Measurements from ENCODE around the gene ANO4.
"Not testable (repeated sequence)": the region's sequence is repeated elsewhere in the genome, so short reads cannot be mapped to it uniquely, and the experiment has no call there.

ANO4 gene

DNA sequence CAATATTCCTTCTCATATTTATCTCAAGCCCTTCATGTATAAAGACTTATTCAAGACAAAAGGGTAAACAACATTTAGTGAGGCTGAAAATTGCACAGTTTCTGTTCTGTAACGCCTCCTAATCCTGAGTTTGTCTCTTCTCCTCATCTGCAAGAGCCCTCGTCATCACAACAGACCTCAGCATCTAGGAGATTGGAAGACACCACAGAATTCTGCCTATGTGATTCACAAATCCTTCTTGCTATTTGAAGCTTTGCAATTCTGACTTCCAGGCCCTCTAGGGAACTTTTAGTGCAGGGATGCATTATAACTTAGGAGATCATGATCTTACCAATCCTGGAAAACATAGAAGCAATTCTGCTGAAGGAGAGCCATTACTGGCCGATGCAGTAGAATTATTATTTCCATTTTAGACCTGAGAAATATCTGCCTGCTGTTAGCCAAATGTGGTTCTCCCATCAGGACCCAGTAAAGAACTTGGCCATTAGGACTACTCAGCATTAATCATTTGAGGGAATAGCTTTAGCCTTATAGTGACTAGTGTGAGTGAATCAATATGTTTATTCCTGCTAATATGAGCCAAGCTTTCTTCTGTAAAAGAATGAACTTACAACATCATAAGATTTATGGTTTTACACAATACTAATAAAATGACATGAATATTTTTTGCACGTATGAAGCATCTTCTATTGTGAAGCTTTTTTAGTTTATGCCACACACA lies 119.5 kb downstream of the ANO4 start:
- H3K4me3 ChIP-seq: no peak overlapping the region
- DNase-seq (ENCODE audit: low spot score): no peak
- TF ChIP-seq, protein P1, sequence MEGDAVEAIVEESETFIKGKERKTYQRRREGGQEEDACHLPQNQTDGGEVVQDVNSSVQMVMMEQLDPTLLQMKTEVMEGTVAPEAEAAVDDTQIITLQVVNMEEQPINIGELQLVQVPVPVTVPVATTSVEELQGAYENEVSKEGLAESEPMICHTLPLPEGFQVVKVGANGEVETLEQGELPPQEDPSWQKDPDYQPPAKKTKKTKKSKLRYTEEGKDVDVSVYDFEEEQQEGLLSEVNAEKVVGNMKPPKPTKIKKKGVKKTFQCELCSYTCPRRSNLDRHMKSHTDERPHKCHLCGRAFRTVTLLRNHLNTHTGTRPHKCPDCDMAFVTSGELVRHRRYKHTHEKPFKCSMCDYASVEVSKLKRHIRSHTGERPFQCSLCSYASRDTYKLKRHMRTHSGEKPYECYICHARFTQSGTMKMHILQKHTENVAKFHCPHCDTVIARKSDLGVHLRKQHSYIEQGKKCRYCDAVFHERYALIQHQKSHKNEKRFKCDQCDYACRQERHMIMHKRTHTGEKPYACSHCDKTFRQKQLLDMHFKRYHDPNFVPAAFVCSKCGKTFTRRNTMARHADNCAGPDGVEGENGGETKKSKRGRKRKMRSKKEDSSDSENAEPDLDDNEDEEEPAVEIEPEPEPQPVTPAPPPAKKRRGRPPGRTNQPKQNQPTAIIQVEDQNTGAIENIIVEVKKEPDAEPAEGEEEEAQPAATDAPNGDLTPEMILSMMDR (IDR thresholded peaks at IDR 0.05): no peak
- no peak overlapping the region for H3K27ac ChIP-seq

DNA sequence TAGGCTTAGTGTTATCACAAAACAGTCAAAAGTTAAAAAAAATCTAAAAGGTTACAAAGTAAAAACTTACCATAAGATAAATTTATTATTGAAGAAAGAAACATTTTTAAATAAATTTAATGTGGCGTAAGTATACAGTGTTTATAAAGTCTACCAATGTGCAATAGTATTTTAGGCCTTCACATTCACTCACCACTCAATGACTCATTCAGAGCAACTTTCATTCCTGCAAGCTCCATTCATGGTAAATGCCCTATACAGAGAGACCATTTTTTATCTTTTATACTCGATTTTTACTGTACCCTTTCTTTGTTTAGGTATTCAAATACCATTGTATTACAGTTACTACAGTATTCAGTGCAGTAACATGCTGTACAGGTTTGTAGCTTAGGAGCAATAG lies 124.5 kb downstream of the ANO4 start:
- no peak for DNase-seq (ENCODE audit: low spot score)
- no peak overlapping the region for H3K4me3 ChIP-seq
- no peak overlapping the region for H3K27ac ChIP-seq
- TF ChIP-seq, protein P1 (IDR thresholded peaks at IDR 0.05): no peak

DNA sequence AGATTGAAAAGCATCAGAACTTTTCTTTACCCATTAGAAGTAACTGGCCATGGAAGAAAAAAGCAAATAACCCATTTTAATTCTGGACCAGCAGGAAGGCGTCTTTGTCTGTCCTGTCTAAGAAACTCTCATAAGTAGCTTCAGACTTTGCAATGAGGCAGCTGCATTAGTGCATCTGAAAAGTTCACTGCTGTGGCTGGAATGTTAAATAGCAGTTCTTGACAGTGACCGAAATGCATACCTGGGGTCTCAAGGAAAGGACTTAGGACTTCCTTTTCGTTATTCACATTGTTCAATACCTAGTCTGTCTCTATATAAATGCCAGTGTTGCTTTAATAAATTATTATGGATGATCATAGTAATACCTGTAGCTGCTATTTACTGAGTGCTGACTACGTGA lies 125.9 kb downstream of the ANO4 start:
- H3K27ac ChIP-seq: no peak overlapping the region
- no peak overlapping the region for H3K4me3 ChIP-seq
- TF ChIP-seq, protein P1 (IDR thresholded peaks at IDR 0.05): no peak
- DNase-seq (ENCODE audit: low spot score): no peak

DNA sequence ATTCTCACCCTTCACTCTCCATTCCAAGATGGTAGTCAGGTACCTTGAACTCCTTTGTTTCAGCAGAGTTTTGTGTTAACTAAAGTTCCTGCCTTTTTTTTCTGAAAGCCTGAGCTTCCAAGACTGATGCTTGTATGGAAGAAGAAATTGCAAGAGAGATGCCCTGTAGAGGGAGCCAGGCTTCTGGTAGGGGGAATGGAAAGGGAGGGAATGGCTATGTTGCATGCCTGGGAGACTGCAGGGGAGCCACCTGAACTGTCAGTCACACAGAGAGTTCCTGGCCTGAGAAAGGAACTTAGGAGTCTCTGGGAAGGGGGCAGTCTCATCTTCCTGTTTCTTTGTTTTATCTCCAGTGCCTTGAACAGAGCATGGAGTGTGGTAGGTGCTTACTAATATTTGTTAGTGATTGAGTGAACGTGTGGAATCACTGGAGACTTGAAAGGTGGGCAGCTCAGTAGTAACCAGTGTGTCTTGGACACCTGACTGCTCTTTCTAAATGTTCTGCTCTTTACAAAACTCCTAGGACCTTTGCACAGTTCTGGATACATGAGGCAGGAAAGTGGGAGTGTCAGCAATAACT lies 132.2 kb downstream of the ANO4 start:
- DNase-seq (ENCODE audit: low spot score): no peak
- TF ChIP-seq, protein P1 (IDR thresholded peaks at IDR 0.05): no peak
- no peak overlapping the region for H3K4me3 ChIP-seq
- no peak overlapping the region for H3K27ac ChIP-seq

DNA sequence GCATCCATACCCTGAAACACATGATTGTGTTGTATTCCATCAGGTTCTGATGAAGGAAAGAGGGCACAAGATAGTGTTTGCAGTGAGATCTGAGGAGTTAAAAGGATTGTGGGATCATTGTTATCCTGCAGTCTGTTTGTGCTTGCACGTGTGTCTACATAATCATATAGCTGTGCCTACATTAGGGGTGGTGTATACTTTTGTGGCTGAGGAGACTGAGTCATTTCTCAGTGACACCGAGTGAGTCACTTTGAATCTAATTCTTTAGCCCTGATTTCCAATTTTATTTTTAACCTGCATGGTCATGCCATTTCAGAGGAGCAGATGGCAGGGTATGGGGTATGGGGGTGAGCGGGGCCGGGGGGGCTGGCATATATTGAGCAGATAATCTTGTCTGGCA lies 133.2 kb downstream of the ANO4 start:
- DNase-seq (ENCODE audit: low spot score): no peak
- H3K4me3 ChIP-seq: no peak overlapping the region
- TF ChIP-seq, protein P1 (IDR thresholded peaks at IDR 0.05): no peak
- no peak overlapping the region for H3K27ac ChIP-seq

DNA sequence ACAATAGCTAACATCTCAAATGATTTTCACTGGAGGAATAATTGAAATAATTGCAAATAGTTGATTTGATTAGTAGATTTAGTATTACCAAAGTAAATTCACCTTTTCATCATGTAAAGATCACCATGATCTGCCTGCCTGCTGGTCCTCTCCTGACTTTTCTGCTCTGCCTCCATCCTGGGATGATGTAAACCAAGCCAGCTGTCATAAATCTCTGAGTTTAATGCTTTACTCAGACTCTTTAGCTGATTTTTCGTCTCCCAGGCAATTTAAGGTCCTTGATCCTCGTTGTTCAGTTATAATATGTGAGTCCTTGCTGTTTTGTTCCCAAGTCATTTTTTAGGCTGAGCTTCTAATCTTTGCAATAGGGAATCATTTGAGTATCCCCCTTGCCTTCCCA lies 138.0 kb downstream of the ANO4 start:
- no peak overlapping the region for H3K4me3 ChIP-seq
- no peak for DNase-seq (ENCODE audit: low spot score)
- TF ChIP-seq, protein P1 (IDR thresholded peaks at IDR 0.05): no peak
- no peak overlapping the region for H3K27ac ChIP-seq

DNA sequence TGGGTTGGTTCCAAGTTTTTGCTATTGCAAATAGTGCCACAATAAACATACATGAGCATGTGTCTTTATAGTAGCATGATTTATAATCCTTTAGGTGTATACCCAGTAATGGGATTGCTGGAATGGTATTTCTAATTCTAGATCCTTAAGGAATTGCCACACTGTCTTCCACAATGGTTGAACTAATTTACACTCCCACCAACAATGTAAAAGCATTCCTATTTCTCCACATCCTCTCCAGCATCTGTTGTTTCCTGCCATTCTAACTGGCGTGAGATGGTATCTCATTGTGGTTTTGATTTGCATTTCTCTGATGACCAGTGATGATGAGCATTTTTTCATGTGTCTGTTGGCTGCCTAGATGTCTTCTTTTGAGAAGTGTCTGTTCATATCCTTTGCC lies 139.0 kb downstream of the ANO4 start:
- not testable (repeated sequence) for H3K4me3 ChIP-seq; H3K27ac ChIP-seq; DNase-seq (ENCODE audit: low spot score)

Measured in coronary artery (tissue), 2 donors.